Nephron progenitor cell (in vitro differentiated cells): ENCODE measurements around the gene WFDC12.
A peak's percentile ranks its signal among the peaks of the same experiment; 100 is the strongest.

Experiments used
- DNase-seq: peaks from one replicate; pipeline ENCODE4 v3.0.0; 2021
- H3K27ac Mint-ChIP-seq: 2 replicates; pipeline ENCODE4 v1.8.0; 2021; ENCODE audit warnings: mild to moderate bottlenecking, moderate library complexity, mixed read lengths
- H3K27me3 Mint-ChIP-seq: 2 replicates; pipeline ENCODE4 v1.8.0; 2021; ENCODE audit warnings: mild to moderate bottlenecking, low read depth, mixed read lengths; ENCODE audit not compliant: poor library complexity
- H3K36me3 Mint-ChIP-seq: 2 replicates; pipeline ENCODE4 v1.8.0; 2021; ENCODE audit warnings: low read depth, mixed read lengths
- H3K4me1 Mint-ChIP-seq: 2 replicates; pipeline ENCODE4 v1.8.0; 2021; ENCODE audit warnings: mixed read lengths
- H3K4me3 Mint-ChIP-seq: 2 replicates; pipeline ENCODE4 v1.8.0; 2021; ENCODE audit warnings: mild to moderate bottlenecking, moderate library complexity, mixed read lengths
- H3K9me3 Mint-ChIP-seq: 2 replicates; pipeline ENCODE4 v1.8.0; 2021; ENCODE audit warnings: mild to moderate bottlenecking, moderate library complexity, mixed read lengths
- TF ChIP-seq, protein P1 (sequence below): fragments of 200-600 bp; sonication (generic); IDR thresholded peaks from 2 replicates; pipeline ENCODE4 v1.5.0; 2021; ENCODE audit warnings: antibody characterized with exemption

The WFDC12 gene

DNA sequence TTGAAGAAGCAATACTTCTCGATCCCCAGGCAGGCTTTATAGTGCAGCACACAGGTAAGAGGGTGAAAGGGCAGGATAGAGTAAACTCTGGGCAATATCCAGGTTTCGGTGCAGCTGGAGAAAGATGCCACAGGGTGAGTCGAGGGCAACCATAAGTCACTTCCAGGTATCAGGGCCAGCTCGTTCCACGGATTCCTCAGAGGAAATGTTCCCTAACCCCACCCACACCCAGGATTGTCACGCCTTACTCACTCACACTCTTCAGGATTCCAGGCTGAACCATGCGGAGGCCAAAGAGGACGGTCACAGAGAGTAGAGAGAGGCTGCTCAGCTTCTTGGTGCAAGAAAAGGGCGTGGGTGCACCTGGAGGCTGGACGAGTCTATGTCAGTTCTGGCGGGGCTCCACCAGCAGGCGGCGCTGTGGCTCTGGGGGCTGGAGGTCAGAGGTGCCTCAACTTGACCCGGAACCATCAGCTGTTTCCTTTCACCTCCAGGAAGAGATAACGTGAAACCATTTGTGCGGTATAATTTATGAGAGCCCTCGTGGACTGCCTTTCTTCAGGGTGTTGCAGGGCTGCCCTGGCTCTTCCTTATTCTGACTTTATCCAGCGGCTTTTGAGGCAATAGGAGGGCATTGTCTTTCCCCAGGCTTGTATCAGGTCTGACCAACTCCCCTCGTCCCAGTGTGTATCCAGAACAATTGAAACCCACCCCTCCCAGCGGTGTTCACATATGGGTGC is 14.5 kb upstream of the WFDC12 start:
- Mint-ChIP-seq H3K27me3 (peaks cover 21% of the 10 kb centered on the region), H3K4me1 (no peaks in the 10 kb centered on the region), H3K4me3 (no peak overlapping the region)

DNA sequence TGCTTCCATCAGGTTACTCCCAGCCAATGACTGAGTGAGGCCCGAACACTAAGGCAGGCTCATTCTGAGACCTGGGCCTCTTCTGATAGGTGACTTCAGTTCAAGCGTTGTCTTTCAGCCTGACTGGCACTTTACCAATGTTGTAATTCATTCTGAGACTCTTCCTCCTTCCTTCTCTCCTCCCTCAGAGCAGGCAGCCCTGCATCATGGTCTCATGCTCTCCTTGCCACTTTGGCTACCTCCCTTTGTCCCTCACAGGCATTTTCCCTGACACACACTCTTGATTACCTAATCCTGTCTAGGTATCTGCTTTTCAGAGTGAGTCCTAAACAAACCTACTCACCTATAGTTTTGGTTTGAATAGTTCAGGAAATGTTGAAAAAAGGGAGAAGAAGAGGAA is 12.6 kb upstream of the WFDC12 start:
- H3K27me3 Mint-ChIP-seq: peaks cover 34% of the 10 kb centered on the region
- no peaks in the 10 kb centered on the region for H3K4me1 Mint-ChIP-seq
- no peaks in the 10 kb centered on the region for H3K36me3 Mint-ChIP-seq

More for the DNA sequence above, 14.5 kb upstream of the WFDC12 start:
- Mint-ChIP-seq H3K36me3 (no peaks in the 10 kb centered on the region), H3K27ac (no peak overlapping the region), H3K9me3 (no peaks in the 10 kb centered on the region)
- DNase-seq: peak; percentile 74
- TF ChIP-seq, protein P1, sequence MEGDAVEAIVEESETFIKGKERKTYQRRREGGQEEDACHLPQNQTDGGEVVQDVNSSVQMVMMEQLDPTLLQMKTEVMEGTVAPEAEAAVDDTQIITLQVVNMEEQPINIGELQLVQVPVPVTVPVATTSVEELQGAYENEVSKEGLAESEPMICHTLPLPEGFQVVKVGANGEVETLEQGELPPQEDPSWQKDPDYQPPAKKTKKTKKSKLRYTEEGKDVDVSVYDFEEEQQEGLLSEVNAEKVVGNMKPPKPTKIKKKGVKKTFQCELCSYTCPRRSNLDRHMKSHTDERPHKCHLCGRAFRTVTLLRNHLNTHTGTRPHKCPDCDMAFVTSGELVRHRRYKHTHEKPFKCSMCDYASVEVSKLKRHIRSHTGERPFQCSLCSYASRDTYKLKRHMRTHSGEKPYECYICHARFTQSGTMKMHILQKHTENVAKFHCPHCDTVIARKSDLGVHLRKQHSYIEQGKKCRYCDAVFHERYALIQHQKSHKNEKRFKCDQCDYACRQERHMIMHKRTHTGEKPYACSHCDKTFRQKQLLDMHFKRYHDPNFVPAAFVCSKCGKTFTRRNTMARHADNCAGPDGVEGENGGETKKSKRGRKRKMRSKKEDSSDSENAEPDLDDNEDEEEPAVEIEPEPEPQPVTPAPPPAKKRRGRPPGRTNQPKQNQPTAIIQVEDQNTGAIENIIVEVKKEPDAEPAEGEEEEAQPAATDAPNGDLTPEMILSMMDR: peak; percentile 64

DNA sequence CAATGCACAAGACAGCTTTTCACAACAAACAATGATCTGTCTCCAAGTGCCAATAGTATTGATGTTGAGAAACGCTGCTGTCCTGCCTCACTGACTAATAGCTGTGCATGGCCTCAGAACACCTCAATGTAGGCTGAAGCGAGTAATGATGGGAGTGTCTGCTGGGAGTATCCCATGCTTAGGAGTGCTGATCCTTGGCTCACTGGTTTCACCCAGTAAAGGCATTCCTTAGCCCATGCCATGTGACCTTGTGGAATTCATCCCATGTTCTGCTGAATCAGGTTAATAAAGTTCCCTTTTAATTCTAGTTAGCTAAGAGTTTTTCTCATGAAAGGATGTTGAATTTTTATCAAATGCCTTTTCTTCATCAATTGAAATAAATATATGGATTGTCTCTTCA is 3.8 kb upstream of the WFDC12 start:
- H3K4me3 Mint-ChIP-seq: no peak overlapping the region
- no peaks in the 10 kb centered on the region for H3K4me1 Mint-ChIP-seq
- TF ChIP-seq, protein P1: no peak
- H3K36me3 Mint-ChIP-seq: no peaks in the 10 kb centered on the region
- no peak overlapping the region for H3K27ac Mint-ChIP-seq
- no peaks in the 10 kb centered on the region for H3K9me3 Mint-ChIP-seq
- no peak for DNase-seq
- peaks cover 63% of the 10 kb centered on the region for H3K27me3 Mint-ChIP-seq

More for the DNA sequence above, 12.6 kb upstream of the WFDC12 start:
- Mint-ChIP-seq H3K4me3 (no peak overlapping the region), H3K9me3 (no peaks in the 10 kb centered on the region), H3K27ac (no peak overlapping the region)
- TF ChIP-seq, protein P1: no peak
- no peak for DNase-seq

DNA sequence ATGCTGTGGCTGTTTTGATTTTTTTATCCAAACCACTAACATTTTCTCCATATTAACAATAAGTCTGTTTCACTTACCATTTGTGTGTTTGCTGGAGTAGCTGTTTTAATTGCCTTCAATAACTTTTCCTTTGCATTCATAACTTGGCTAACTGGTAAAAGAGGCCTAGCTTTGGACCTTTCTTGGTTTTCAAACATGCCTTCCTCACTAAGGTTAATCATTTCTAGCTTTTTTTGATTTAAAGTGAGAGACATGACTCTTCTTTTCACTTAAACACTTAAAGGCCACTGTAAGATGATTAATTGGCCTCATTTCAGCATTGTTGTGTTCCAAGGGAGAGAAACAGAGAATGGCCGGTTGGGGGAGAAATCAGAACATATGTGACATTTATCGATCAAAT is 2.9 kb downstream of the WFDC12 start:
- Mint-ChIP-seq H3K27ac (no peak overlapping the region), H3K9me3 (peaks cover 12% of the 10 kb centered on the region), H3K4me3 (no peak overlapping the region), H3K36me3 (no peaks in the 10 kb centered on the region), H3K4me1 (no peaks in the 10 kb centered on the region), H3K27me3 (peaks cover 57% of the 10 kb centered on the region)
- TF ChIP-seq, protein P1: no peak
- no peak for DNase-seq

DNA sequence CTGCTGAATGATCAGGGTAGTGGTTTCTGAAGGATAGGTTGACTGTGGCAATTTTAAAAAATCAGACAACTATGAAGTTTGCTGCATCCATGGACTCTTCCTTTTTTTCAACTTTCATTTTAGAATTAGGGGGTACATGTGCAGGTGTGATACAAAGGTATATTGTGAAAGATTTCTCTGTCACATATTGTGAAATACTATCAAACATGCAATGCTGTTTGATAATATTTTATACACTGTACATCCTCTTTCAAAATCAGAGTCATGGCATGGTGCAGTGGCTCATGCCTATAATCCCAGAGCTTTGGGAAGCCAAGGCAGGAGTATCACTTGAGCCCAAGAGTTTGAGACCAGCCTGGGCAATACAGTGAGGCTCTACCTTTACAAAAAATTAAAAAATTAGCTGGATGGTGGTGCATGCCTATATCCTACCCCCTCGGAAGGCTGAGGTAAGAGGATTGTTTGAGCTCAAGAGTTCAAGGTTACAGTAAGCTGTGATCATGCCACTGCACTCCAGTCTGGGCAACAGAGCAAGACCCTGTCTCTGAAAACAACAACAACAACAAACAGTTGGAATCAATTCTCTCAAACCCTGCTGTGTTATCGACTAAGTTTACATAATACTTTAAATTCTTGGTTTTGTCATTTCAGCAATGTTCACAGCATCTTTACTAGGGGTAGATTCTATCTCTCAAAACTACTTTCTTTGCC is 4.6 kb downstream of the WFDC12 start:
- DNase-seq: no peak
- H3K36me3 Mint-ChIP-seq: no peaks in the 10 kb centered on the region
- no peaks in the 10 kb centered on the region for H3K4me1 Mint-ChIP-seq
- H3K27ac Mint-ChIP-seq: no peak overlapping the region
- no peak overlapping the region for H3K4me3 Mint-ChIP-seq
- H3K27me3 Mint-ChIP-seq: peaks cover 60% of the 10 kb centered on the region
- TF ChIP-seq, protein P1: no peak
- H3K9me3 Mint-ChIP-seq: peaks cover 12% of the 10 kb centered on the region

DNA sequence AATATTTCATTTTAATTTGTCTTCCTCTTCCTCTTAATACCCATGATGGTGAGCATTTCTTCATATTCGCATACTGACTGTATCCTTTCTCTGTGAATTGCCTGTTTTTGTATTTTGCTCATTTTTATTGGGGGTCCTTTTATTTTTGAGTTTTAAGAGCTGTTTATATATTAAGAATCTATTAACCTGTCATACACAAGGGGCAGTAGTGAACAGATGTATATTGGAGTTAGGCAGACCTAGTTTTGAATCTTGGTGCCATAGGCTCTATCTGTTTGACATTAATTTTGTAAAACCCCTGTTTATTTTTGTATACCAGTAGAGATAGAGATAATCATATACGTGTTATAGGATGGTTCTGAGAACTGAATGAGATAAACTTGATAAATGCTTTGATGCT is 6.2 kb downstream of the WFDC12 start:
- Mint-ChIP-seq H3K27ac (no peak overlapping the region), H3K27me3 (peaks cover 56% of the 10 kb centered on the region)

More for the DNA sequence above, 6.2 kb downstream of the WFDC12 start:
- H3K4me3 Mint-ChIP-seq: no peak overlapping the region
- H3K9me3 Mint-ChIP-seq: peaks cover 12% of the 10 kb centered on the region
- TF ChIP-seq, protein P1: no peak
- H3K4me1 Mint-ChIP-seq: no peaks in the 10 kb centered on the region
- H3K36me3 Mint-ChIP-seq: no peaks in the 10 kb centered on the region
- DNase-seq: no peak
